SW 1271 (cell line): Measurements from ENCODE around the gene OBSCN.
"Not testable (repeated sequence)": the region's sequence is repeated elsewhere in the genome, so short reads cannot be mapped to it uniquely, and the experiment has no call there.

Experiments
- DNase-seq, 2 experiments: peaks; one replicate each; lab custom pipeline; 2025; lab: John Stamatoyannopoulos, UW

OBSCN gene

GRCh38 chr1:228228601-228229074 is 20.8 kb downstream of the OBSCN start:
- DNase-seq = peak; percentile 22 to 56

GRCh38 chr1:228231189-228231588 is 23.3 kb downstream of the OBSCN start:
- DNase-seq = no peak

GRCh38 chr1:228233136-228233535 is 25.3 kb downstream of the OBSCN start:
- DNase-seq = no peak

GRCh38 chr1:228234921-228235320 is 27.1 kb downstream of the OBSCN start:
- no peak for DNase-seq

DNA sequence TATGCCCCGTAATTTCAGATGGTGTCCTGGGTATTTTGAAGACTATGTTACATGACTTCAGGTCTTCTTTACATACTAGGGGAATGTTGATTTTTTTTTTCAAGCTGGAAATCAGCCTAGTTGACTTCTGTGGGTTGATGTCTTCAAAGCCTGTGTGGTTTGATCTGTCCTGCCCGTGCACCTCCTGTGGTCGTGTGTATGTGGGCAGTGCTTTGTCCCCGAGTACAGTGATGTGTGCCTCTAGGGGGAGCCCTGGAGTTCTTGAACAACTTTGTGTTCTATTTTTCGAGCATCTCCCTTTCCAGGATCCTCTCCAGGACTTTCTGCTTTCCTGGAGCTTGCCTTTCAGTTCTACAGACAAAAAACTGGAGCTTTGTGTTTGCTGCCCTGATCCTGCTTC is 28.9 kb downstream of the OBSCN start:
- peak in 1 of 2 experiments; percentile 33 for DNase-seq

DNA sequence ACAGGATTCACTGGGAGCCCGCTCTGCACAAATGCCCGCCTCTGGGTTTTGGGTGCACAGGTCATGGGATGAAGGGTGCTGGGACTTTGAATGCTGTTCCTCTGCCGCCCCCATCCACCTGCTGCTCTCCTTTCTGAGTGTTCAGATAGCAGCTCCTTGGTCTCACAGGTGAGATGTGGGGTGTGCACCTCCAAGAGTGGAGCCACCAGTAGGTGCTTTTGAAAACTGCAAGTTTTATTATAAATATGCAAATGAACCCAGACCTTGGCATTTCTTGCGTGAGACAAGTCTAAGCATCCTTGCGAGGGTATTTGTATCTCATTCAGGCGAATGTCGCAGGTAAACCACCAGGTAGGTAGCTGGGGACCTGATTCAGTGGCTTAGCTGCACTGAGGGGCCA is 30.2 kb downstream of the OBSCN start:
- DNase-seq = no peak

DNA sequence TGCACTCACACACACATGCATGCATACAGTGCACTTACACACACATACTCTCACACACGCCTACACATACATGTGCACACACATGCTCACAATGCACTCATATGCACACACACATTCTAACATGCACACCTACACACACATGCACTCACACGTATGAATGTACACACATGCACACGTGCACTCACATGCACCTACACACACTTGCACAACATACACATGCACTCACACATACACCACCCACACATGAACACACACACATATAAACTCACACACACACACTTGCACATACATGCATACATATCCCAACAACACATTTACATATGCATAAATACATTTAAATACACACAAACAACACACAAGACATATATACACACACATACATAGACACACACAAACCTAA is 30.6 kb downstream of the OBSCN start:
- DNase-seq = no peak

DNA sequence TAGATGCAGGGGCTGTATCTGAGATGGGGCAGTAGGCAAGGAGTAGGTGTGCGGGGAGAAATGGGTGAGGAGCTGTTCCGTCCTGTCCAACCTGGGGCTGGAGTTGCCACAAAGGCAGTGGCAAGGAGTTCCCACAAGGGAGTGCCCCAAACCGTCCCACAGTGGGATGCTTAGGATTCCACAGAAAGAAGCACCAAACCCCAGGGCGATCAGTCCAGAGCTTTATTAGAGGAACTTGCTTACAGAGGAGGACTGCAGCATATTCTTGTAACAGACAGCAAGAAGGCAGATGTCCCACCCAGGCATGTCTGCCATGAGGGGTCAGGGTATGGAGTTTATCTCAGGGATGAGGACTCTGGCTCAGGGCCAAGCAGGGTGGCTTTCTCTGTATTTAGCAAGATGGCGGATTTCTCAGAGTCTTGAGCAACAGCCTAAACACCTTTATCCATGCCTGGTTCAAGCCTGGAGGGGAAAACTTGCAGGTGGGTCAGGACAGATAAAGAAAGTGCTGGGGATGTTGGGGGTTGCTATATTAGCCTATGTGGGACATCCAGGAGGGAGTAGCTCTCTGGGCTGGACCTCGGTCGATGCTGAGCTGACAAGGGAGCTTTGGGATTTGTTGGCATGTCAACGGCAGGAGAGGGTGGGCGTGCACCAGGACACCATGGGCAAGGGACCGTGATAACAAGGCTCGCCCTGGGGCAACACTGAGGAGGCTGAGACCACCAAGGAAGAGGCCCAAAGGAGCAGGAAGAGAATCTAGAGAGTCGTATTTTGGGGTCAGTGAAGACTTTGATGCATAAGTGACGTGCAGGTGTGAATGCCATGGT is 32.8 kb downstream of the OBSCN start:
- no peak for DNase-seq

- DNase-seq = no peak
These were observed 33.4 kb downstream of the OBSCN start for GRCh38 chr1:228241259-228241658.

GRCh38 chr1:228242409-228242808 is 34.6 kb downstream of the OBSCN start:
- DNase-seq = no peak

DNA sequence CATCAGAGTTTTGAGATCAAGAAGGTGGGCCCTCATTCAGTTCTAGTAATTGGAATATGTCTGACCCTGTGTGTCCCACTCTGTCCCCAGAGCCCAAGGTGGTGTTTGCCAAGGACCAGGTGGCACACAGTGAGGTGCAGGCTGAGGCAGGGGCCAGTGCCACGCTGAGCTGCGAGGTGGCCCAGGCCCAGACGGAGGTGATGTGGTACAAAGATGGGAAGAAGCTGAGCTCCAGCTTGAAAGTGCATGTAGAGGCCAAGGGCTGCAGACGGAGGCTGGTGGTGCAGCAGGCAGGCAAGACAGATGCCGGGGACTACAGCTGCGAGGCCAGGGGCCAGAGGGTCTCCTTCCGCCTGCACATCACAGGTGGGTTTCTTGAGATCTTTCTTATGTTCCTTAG is 35.2 kb downstream of the OBSCN start:
- no peak for DNase-seq

- DNase-seq = not testable (repeated sequence)
These were observed 36.1 kb downstream of the OBSCN start for GRCh38 chr1:228243989-228244388.

DNA sequence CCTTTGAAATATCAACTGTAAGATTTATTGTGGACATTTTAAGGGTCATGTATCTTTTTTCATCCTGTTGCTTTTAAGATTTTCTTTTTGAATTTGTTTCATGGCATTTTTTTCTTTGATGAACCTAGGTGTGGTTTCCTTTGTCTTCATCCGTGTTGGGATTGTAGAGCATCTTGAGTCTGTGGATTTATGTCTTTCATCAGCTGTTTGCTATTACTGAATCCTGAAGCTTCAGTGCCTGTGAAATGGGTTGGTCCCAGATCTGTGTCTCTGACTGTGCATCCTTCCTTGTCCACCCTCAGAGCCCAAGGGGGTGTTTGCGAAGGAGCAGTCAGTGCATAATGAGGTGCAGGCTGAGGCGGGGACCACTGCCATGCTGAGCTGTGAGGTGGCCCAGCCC is 37.3 kb downstream of the OBSCN start:
- DNase-seq = no peak

DNA sequence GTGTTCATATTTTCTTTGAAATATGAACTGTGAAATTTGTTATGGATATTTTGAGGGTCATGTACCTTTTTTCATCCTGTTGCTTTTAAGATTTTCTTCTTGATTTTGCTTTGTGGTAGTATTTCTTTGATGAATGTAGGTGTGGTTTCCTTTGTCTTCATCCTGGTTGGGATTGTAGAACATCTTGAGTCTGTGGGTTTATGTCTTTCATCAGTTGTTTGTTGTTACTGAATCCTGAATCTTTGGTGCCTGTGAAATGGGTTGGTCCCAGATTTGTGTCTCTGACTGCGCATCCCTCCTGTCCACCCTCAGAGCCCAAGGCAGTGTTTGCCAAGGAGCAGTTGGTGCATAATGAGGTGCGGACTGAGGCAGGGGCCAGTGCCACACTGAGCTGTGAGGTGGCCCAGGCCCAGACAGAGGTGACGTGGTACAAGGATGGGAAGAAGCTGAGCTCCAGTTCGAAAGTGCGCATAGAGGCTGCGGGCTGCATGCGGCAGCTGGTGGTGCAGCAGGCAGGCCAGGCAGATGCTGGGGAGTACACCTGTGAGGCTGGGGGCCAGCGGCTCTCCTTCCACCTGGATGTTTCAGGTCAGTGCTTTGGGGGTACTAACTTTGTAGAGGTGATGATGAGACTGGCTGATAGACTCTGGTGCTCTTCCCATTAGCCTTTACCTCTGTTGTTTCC is 38.5 kb downstream of the OBSCN start:
- no peak for DNase-seq

GRCh38 chr1:228249513-228250305 is 41.9 kb downstream of the OBSCN start:
- no peak for DNase-seq

DNA sequence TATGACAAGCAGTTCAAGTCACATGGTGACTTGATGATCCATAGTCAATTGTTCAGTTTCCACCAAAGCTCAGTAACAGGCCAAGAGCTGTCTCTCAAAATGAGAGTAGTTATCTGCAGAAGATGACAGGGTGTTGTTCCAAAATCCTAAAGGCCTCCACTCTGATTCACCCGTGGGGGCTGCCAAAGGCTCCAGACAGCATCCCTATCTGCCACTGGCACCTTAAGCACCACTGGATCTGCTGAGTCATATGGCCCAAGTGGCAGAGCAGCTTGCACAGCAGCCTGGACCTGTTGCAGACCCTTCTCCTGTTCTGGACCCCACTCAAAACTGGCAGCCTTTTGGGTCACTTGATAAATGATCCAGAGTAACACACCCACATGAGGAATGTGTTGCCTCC is 44.6 kb downstream of the OBSCN start:
- DNase-seq = not testable (repeated sequence)

DNA sequence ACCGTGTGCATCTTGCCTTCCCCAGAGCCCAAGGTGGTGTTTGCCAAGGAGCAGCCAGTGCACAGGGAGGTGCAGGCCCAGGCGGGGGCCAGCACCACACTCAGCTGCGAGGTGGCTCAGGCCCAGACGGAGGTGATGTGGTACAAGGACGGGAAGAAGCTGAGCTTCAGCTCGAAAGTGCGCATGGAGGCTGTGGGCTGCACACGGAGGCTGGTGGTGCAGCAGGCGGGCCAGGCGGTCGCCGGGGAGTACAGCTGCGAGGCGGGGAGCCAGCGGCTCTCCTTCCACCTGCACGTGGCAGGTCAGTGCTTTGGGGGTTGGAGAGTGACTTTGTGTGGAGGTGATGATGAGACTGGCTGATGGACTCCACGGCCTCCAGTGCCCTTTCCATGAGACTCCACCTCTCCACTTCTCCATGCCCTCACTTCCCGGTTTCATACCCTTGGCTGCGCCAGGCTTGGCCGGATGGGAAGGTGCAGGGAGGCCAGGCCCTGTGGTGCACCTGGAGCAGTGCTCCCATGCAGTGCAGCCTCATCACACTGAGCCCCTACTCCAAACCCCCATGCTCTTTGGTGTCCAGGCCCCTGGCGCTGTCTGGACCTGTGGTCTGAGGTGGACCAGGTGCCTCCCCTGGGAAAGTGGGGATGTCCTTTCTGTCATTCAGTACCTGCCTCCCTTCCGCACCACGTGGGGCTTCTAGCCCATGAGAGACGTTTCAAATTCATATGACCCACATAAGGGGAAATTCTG is 49.0 kb downstream of the OBSCN start:
- no peak for DNase-seq

DNA sequence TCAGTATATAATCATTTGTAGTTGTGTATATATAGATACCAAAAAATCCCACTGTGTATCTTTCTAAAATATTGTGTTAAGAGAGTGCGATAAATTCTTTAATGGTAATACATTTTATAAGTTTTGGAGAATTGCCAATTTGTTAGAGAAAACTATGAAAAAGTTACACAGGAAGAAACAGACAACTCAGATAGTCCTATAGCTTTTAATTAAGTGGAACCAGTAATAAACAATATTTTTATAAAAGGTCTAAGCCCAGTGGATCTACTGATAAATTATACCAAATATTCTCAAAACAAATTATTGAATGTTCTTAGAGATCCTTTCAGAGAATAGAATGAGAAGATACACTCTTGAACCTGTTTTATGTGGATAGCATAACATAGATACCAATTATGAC is 50.6 kb downstream of the OBSCN start:
- no peak for DNase-seq

- DNase-seq = no peak
These were observed 51.6 kb downstream of the OBSCN start for GRCh38 chr1:228259368-228259894.

DNA sequence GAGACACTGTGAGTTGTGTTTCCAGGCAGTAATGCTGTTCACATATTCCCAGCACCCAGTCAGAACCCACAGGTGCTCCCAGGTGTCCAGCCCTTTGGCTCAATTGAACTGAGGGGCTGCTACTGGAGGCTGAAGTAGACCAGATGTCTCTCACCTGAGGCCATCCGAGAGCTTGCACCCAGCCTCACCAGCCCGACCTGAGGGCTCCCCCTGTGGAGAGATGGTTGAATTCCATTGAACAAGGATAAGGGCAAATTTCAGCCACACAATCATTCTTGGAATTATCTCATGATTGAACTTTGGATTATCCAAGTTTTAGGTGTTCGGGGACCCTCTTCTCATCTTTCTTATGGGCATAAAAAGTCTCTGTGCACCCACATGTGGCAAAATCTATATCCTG is 52.1 kb downstream of the OBSCN start:
- no peak for DNase-seq

DNA sequence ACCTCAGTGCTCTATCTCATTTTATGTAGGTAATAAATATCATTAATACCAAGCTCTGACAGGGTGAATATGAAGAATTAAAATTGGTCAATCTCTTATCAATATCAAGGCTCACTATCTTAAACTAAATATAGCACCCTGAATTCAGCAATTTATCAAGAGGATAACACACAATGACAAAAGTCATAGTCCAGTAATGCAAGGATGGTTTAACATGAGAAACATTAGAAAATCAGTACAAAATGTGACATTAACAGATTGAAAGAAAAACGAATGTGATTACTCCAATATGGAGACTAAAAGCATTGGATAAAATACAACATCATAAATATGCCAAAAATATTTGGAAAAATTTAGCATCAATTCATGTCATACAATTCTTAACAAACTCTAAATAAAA is 53.9 kb downstream of the OBSCN start:
- no peak for DNase-seq

- DNase-seq = no peak
These were observed 54.6 kb downstream of the OBSCN start for GRCh38 chr1:228262475-228262874.
